AG04450 (cell line): ENCODE data around the gene DIP2C. TPM values are rescaled to one million over a fixed set of nuclear protein-coding genes. Genes with fewer than 3 reads are reported as not detected.

Experiments used
- CTCF ChIA-PET: fragments of 300-600, 350-600 bp; formaldehyde crosslinking; extraction: SDS; loops from one replicate; lab custom pipeline; 2022; ENCODE audit warnings: antibody characterized with exemption, inconsistent platforms; lab: Charles Lee
- POLR2A ChIA-PET: fragments of 350-600 bp; formaldehyde crosslinking; extraction: SDS; loops from one replicate; lab custom pipeline; 2021; ENCODE audit warnings: antibody characterized with exemption, inconsistent platforms; lab: Yijun Ruan, JAX
- DNase-seq: peaks from one replicate; pipeline ENCODE4 v3.0.0-alpha.2; 2011; ENCODE audit warnings: low read depth, low spot score
- H3K27ac ChIP-seq: one replicate; pipeline ENCODE4 v1.5.1; 2012; ENCODE audit warnings: low read depth, low read length, control low read depth
- H3K27me3 ChIP-seq: one replicate; pipeline ENCODE4 v1.6.0; 2012; ENCODE audit warnings: low read length; ENCODE audit not compliant: control insufficient read depth, insufficient read depth
- H3K4me3 ChIP-seq: 2 replicates; pipeline ENCODE4 v1.5.1; 2011; ENCODE audit warnings: mild to moderate bottlenecking, low read depth, low read length, control low read depth
- H3K9me3 ChIP-seq: 2 replicates; pipeline ENCODE4 v1.5.1; 2012; ENCODE audit warnings: low read length; ENCODE audit not compliant: control insufficient read depth, insufficient read depth
- CTCF ChIP-seq: IDR thresholded peaks from 2 replicates; pipeline ENCODE4 v1.5.1; 2011; ENCODE audit warnings: low read depth, low read length, control low read depth, inconsistent platforms
- polyA plus RNA-seq: library from polyadenylated mRNA; depleted of rRNA; stranded (reverse); fragments of >200 nt; gene quantifications from 2 replicates; pipeline ENCODE4 v1.2.3, GENCODE V29; 2011

Gene DIP2C
- polyA plus RNA-seq, 1 experiment = 9.6 TPM

- TF ChIP-seq CTCF = no peak
- CTCF ChIA-PET = no interaction called here
- peak; percentile 83 for DNase-seq
- no peaks in the 10 kb centered on the region for H3K27me3 ChIP-seq
- no peak overlapping the region for H3K4me3 ChIP-seq
- POLR2A ChIA-PET = no interaction called here
- H3K9me3 ChIP-seq = no peaks in the 10 kb centered on the region
- peak overlapping the region; percentile 65 for H3K27ac ChIP-seq
Measured at GRCh38 chr10:404346-404745, 285.1 kb downstream of the DIP2C start.

- Histone ChIP-seq H3K9me3 (no peaks in the 10 kb centered on the region; the same call in 1 of the 2 replicates), H3K27me3 (no peaks in the 10 kb centered on the region), H3K4me3 (no peak overlapping the region), H3K27ac (no peak overlapping the region)
- ChIA-PET POLR2A (no interaction called here), CTCF (interaction anchor here (0.6 kb wide), 1 partner anchor 78 kb away, joined by 3 read pairs; no protein-coding TSS in a partner anchor)
- DNase-seq = no peak
- no peak for TF ChIP-seq CTCF
Measured at GRCh38 chr10:398954-399353, 290.5 kb downstream of the DIP2C start.

- H3K9me3 ChIP-seq = no peaks in the 10 kb centered on the region; the same call in 1 of the 2 replicates
- H3K27me3 ChIP-seq = no peaks in the 10 kb centered on the region
- ChIA-PET CTCF (no interaction called here), POLR2A (no interaction called here)
- peak overlapping the region; percentile 11 for H3K27ac ChIP-seq
- DNase-seq = no peak
- no peak overlapping the region for H3K4me3 ChIP-seq
- no peak for TF ChIP-seq CTCF
Measured at GRCh38 chr10:397321-398068, 292.0 kb downstream of the DIP2C start.

- no peak for DNase-seq
- CTCF ChIA-PET = no interaction called here
- H3K27ac ChIP-seq = no peak overlapping the region
- POLR2A ChIA-PET = no interaction called here
- H3K4me3 ChIP-seq = no peak overlapping the region
- H3K27me3 ChIP-seq = no peaks in the 10 kb centered on the region
- TF ChIP-seq CTCF = no peak
- no peaks in the 10 kb centered on the region; the same call in 1 of the 2 replicates for H3K9me3 ChIP-seq
Measured at GRCh38 chr10:396535-397220, 292.8 kb downstream of the DIP2C start.

GRCh38 chr10:396107-396506, 293.4 kb downstream of the DIP2C start:
- H3K27ac ChIP-seq = no peak overlapping the region
- H3K4me3 ChIP-seq = no peak overlapping the region
- no peak for TF ChIP-seq CTCF
- ChIA-PET POLR2A (no interaction called here), CTCF (no interaction called here)
- no peak for DNase-seq
- H3K27me3 ChIP-seq = no peaks in the 10 kb centered on the region
- no peaks in the 10 kb centered on the region; the same call in 1 of the 2 replicates for H3K9me3 ChIP-seq
